SK-N-MC (cell line): Measurements from ENCODE around the gene MOCOS.

Source experiments
- EZH2 ChIP-seq: fragments of 200-600 bp; sonication (generic); IDR thresholded peaks from one replicate; pipeline ENCODE4 v1.6.1; 2017; ENCODE audit warnings: antibody characterized with exemption
- POLR2AphosphoS5 ChIP-seq: IDR thresholded peaks from 2 replicates; pipeline ENCODE4 v1.6.1; 2012; ENCODE audit warnings: mild to moderate bottlenecking, low read depth, low read length, borderline replicate concordance

GRCh38 chr18:36316246-36316645 is 128.9 kb downstream of the MOCOS start:
- TF ChIP-seq EZH2 = no peak
- no peak for TF ChIP-seq POLR2AphosphoS5
